Measurements from ENCODE around the gene CCDC7.

GRCh38 chr10:32627183-32627582 is 181.2 kb downstream of the CCDC7 start:
- TF ChIP-seq POLR2AphosphoS5 (IDR thresholded peaks at IDR 0.05) (no peak), CTCF (IDR thresholded peaks at IDR 0.05) (no peak), POLR2A (IDR thresholded peaks at IDR 0.05) (no peak), EP300 (IDR thresholded peaks at IDR 0.05) (no peak)
